Dermis blood vessel endothelial cell (primary cell): ENCODE data around the gene HSPB7. TPM values are rescaled to one million over a fixed set of nuclear protein-coding genes. Genes with fewer than 3 reads are reported as not detected.
"Not testable (repeated sequence)": the region's sequence is repeated elsewhere in the genome, so short reads cannot be mapped to it uniquely, and the experiment has no call there.

ENCODE experiments used
- DNase-seq: peaks from one replicate; pipeline ENCODE4 v3.0.0; 2010
- total RNA-seq: library from RNA; depleted of rRNA; stranded (reverse); fragments of >200 nt; gene quantifications from 2 replicates; pipeline ENCODE4 v1.2.3, GENCODE V29; 2014

Gene HSPB7
- total RNA-seq, 1 donor from 2014 or later = not detected

- DNase-seq = no peak
These were observed 11.0 kb downstream of the HSPB7 start for GRCh38 chr1:16006552-16007485.

GRCh38 chr1:16006010-16006409 is 11.8 kb downstream of the HSPB7 start:
- no peak for DNase-seq

GRCh38 chr1:16005597-16005996 is 12.2 kb downstream of the HSPB7 start:
- DNase-seq = no peak

GRCh38 chr1:16001274-16001673 is 16.6 kb downstream of the HSPB7 start:
- not testable (repeated sequence) for DNase-seq

- no peak for DNase-seq
These were observed 18.9 kb downstream of the HSPB7 start for GRCh38 chr1:15998929-15999328.

- no peak for DNase-seq
These were observed 20.1 kb downstream of the HSPB7 start for GRCh38 chr1:15997637-15998280.

- DNase-seq = no peak
These were observed 20.7 kb downstream of the HSPB7 start for GRCh38 chr1:15997076-15997585.

GRCh38 chr1:15994590-15995351 is 23.1 kb downstream of the HSPB7 start:
- DNase-seq = peak; percentile 87

GRCh38 chr1:15994081-15994480 is 23.8 kb downstream of the HSPB7 start:
- no peak for DNase-seq

GRCh38 chr1:15993666-15994065 is 24.2 kb downstream of the HSPB7 start:
- no peak for DNase-seq

- no peak for DNase-seq
These were observed 25.0 kb downstream of the HSPB7 start for GRCh38 chr1:15992582-15993500.

GRCh38 chr1:15992187-15992553 is 25.7 kb downstream of the HSPB7 start:
- DNase-seq = no peak

GRCh38 chr1:15991427-15992186 is 26.2 kb downstream of the HSPB7 start:
- DNase-seq = no peak

GRCh38 chr1:15989776-15990175 is 28.1 kb downstream of the HSPB7 start:
- DNase-seq = no peak

GRCh38 chr1:15988856-15989736 is 28.7 kb downstream of the HSPB7 start:
- DNase-seq = no peak

GRCh38 chr1:15985611-15986297 is 32.1 kb downstream of the HSPB7 start:
- DNase-seq = peak; percentile 52

- no peak for DNase-seq
These were observed 34.6 kb downstream of the HSPB7 start for GRCh38 chr1:15983275-15983674.

- DNase-seq = no peak
These were observed 36.2 kb downstream of the HSPB7 start for GRCh38 chr1:15981679-15982078.

GRCh38 chr1:15977947-15978346 is 39.9 kb downstream of the HSPB7 start:
- not testable (repeated sequence) for DNase-seq
